ENCODE measurements around the gene DNAAF3.

The DNAAF3 gene

DNA sequence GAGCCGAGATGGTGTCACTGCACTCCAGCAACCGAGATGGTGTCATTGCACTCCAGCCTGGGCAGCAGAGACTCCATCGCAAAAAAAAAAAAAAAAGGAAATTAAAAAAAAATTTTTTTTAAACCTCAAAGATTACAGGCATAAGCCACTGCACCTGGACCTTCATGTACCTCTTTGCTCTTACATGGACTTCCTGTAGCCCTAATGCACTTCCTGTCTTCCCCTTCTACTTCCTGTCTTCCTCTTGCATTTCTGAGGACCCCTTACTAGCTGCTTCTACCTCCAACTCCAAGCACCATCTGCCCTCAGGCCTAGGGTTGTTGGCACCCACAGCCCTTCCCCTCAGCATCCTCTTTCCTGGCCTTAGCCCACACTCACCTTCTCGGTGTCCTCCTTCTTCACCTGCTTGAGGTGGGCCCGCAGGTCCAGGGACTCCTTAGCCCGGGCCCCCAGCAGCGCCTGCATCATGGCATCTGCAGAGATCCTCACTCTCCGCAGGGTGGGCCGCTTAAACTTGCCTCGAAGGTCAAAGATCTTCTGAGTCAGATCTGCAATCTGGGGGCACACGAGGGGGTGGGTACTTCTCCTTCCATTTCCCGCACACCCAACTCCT lies 12.7 kb downstream of the DNAAF3 start:
- DNase-seq (ENCODE audit: low read depth in 2 of 2): no peak

DNA sequence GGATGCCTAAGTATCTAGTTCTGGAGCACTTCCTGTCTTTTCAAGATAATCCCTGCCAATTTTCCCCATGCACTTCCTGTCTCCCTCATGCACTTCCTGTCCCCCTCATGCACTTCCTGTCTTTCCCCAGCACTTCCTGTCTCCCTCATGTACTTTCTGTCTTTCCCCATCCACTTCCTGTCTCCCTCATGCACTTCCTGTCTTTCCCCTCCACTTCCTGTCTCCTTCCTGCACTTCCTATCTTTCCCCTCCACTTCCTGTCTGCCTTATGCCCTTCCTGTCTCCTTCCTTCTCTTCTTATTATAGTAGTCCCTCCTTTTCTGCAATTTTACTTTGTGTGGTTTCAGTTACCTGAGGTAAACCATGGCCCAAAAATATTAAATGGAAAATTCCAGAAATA lies 14.4 kb downstream of the DNAAF3 start:
- no peak for DNase-seq (ENCODE audit: low read depth in 2 of 2)

DNA sequence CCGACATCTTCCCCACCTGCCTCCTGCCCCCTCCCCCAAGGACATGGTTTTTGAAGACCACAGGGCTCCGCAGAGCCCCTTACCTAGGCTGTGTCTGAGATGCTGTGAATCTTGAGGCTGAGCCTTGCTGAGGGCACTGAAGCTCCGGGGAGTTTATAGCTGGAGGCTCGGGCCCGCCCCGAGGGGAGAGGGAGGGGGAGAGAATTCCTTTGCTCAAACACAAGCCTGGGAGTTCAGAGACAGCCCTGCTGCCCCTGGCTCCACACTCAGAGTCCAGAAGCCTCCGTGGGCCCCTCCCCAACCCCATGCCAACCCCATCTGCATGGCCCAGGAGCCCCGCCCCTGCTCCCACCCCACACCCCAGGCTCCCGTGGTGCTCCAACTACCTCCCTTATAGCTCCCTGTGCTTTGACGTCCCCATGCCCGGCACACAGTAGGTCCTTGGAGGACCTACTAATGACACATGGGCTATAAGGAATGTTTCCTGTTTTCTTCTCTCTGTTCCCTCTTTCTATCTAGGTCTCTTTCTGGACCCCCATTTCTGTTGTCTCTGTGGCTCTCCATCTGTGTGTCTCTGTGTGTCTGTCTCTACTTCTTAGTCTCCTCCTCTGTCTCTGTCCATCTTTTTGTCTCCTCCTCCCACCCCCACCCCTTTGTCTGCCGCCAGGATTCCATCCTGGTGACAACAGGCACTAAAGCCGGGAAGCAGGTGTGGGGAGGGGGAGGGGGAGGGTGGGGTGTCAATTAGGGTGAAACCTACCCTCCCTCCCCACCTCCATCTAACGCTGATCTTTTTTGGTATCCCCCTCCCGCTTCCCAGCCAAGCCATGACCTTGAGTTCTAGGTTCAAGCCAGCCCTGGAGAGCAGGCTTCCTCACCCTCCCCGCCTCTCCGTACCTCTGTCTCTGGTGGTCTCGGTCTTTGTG lies 17.1 kb downstream of the DNAAF3 start, which contains the start of gene TNNT1:
Gene TNNT1, minus strand, starts transcription at position 129 of the 926 bp plus-strand sequence. CDS start 2,049 bp downstream, outside the sequence.
- no peak for DNase-seq (ENCODE audit: low read depth in 2 of 2)

DNA sequence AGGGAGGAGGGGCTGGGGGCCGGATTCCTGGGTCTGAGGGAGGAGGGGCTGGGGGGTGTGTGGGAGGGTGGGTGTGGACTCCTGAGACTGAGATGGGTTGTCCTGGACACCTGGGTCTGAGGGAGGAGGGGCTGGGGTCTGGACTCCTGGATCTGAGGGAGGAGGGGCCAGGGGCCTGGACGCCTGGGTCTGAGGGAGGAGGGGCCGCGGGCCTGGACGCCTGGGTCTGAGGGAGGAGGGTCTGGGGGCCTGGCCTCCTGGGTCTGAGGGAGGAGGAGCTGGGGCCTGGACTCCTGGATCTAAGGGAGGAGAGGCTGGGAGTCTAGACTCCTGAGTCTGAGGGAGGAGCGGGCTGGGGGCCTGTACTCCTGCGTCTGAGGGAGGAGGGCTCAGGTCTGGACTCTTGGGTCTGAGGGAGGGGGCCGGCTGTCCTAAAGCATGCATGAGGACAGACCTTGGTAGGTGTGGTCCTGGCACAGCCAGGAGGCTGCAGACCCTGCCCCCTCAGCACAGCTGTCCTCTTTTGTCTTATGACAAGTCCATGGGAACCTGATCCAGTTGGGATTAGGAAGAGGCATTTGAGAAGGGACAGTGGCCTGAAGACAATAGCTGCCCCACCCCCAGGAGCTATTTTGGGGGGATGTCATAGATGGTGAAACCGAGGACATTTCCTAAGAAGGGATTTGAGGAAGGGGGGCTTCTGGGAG lies 18.7 kb downstream of the DNAAF3 start:
- DNase-seq (ENCODE audit: low read depth in 2 of 2): no peak

DNA sequence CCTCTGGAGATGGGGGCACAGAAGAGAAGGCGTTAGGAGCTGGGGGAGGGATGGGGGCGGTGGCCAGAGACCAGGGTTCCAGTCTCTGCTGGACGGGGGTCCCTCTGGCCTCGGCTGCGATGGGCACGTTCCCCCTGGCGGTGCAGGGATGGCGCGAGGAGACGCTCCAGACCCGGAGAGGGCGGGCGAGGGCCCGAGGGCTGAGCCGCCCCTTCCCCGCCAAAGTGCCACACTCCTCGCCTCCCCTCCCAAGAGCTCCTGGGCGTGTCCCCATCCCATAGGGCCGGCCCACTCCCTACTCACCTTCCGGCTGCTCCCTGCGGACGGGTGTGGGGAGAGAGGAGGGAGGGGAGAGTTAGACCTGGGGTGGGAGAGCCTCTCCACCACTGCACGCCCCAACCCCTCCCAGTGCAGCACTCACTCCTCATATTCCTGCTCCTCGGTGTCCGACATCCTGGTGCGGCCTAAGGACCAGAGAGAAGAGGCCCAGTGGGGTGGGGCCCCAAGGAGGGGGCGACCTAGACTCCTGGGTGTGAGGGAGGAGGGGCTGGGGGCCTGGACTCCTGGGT lies 19.6 kb downstream of the DNAAF3 start:
- no peak for DNase-seq (ENCODE audit: low read depth in 2 of 2)

DNA sequence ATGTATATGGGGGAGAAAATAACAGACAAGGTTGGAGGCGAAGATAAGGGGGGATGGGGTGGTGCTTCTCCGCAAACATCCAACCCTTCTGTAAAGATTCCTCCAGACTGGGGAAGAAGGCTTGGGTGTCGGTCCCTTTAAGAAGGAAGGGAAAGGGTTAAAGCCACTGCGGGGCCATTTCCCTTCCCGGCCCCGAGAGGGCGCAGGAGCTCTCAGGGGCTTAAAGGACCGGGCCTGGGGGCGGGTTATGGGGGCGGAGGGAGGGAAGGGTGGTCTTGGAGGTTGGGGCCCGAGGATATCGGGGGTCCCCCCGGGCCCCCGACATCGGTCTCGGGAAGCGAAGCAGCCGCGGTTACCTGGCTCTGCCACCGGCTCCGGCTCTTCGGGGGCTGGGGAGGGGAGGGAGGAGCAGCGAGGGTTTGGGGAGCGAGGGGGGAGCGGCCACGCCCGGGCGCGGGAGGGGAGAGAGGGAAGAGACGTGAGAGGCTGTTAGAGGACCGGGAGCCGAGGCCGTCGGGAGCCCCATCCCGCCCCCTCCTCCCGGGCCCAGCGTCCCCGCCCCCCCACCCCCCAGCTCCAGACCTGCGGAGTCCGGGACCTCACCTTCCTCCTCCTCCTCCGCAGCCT lies 20.2 kb downstream of the DNAAF3 start:
- DNase-seq (ENCODE audit: low read depth in 2 of 2): no peak

DNA sequence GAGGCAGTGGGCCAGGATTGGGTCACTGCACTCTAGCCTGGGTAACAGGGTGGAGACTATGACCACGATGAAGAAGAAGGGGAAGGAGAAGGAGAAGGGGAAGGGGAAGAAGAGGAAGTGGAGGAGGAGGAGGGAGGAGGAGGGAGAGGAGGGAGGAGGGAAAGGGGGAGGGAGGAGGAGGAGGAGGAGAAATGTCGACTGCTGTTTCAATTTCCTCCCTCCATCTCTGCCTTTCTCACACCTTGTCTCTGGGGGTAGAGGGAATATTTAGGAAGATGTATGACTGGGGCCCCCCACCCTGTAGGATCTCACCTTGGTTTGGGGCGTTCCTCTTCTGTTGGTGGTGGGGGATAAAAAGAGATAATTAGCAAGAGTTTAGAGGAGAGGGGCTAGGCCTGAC lies 21.2 kb downstream of the DNAAF3 start:
- DNase-seq (ENCODE audit: low read depth in 2 of 2): no peak

DNA sequence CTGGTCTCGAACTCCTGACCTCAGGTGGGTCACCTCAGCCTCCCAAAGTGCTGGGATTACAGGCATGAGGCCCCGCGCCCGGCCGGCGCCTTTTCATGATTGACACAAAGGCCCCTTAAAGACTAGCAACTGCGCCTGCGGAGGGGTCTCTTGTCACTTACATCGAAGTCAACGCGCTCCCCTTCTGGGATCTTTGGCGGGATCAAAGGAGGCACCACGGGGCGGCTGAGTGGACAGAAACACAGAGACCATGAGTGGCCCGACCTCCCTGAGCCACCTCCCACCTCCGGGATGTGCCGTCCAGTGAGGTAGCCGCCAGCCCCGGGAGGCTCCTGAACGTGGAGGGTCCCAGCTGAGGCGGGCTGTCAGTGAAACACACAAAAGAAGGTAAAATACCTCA lies 24.7 kb downstream of the DNAAF3 start:
- DNase-seq (ENCODE audit: low read depth in 2 of 2): no peak

DNA sequence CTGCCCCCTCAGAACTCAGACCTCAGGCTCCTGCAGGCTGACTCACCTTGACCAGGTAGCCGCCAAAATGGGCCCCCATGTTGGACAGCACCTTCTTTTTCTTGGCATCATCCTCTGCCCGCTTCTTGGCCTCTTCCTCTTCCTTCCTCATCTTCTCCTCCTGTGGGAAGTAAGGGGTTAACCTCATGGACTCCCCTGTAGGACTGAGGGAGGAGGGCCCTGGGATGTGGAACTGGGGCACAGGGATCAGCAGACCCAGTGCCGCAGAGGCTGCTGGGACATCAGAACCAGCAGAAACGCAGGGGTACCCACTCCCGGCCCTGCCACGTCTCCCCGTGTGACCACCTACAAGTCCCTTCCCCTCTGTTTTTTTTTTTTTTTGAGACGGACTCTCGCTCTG lies 28.5 kb downstream of the DNAAF3 start:
- no peak for DNase-seq (ENCODE audit: low read depth in 2 of 2)

DNA sequence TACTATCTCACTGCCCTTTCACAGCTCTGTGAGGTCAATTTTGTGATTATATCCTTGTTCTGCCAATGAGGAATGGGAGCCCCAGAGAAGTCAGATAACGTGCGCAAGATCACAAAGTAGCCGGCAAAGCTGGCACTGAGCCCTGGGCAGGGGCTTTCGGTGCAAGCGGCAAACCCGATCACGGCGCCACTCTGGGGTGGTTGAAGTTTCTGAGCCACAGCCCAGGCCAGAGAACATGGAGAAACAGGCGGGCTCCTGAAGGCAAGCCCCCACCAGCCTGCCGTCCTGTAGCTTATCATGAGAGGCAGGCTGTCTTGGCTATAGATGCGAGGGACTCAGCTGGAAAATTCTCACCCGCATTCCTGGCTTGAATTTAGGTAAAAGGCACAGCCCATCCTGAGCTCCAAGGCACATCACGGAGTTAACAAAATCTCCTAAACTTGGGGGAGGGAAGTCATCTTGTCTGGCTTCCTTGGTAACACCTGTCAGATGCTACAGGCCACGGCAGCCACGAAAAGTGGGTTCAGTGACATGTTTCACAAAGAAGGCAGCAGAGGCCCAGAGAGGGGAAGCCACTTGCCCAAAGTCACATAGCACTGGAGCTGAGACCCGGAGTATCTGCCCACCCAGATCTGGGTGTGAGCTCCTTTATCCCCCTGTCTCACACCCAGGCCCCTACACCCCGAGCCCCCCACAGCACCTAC lies 29.9 kb downstream of the DNAAF3 start:
- DNase-seq (ENCODE audit: low read depth in 2 of 2): no peak

DNA sequence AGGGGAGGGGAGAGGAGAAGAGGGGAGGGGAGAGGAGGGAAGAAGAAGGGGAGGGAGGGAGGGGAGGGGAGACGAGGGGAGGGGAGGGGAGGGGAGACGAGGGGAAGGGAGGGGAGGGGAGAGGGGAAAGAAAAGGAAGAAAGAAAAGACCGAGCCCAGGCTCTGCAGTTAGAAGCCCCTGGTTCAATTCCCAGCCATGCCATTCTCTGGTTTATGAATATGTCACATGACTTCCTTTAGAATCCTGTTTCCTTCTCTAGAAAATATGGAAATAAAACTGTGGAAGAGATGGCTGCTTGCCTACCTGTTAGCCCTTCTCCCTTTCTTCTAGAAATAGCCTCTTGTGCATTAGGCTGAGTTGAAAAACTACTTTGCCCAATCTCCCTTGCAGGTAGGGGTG lies 31.7 kb downstream of the DNAAF3 start:
- DNase-seq (ENCODE audit: low read depth in 2 of 2): no peak

DNA sequence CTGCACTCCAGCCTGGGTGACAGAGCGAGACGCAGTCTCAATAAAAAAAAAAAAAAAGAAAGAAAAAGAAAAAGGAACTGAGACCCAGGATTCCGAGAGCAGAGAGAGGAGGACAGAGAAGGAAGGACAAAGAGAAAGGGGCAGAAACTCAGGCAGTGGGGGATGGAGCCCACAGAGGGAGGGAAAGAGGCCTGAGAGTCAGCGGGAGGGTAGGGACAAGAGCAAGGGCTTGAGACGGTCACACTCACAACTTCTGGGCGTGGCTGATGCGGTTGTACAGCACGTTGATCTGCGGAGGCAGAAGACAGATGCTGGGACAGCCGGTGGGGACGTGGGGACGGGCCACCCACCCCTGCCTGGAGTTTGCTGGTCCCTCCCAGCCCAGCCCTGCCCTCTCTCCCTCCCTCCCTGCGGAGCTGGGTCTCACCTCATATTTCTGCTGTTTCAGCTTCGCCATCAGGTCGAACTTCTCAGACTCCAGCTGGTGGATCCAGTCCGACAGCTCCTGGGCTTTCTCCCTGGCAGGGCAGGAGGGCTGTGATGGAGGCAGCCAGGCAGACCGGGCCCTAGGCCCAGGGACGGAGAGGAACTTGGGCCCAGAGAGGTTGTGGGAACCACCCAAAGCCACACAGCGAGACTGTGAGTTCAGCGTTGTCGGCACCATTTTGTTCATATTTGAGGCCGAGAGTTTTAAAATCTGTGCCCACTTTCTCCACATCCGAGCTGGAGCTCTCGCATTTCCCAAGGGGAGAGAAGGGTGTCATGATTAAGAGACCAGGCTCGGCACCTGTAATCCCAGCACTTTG lies 32.6 kb downstream of the DNAAF3 start:
- DNase-seq (ENCODE audit: low read depth in 2 of 2): no peak

DNA sequence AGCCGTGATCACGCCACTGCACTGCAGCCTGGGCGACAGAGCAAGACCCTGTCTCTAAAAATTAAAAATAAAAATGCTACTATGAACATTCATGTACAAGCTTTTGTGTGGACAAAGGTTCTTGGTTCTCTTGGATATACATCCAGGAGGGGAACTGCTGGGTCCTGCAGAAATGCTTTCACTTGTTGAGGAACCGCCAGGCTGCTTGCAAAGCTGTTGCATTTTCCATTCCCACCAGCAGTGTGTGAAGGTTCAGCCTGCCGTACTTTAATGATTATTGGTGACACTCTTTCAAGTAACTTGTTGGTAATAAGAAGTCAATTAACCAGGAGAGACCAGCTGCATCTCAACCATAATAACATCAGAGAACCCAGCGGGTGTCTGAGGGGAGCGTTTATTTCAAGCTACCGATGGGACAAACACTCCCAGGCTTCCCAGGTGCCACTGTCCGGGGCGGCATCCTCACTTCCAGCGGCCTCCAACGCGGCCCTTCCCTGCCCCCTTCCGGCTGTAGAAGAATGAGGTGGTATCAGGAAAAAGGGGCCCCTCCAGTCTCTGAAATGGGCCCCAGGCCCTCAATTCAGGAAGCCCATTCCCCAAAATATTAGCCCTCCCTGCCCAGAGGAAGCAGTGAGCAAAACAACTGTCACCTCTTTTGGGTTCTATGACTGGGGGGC lies 33.8 kb downstream of the DNAAF3 start:
- no peak for DNase-seq (ENCODE audit: low read depth in 2 of 2)

DNA sequence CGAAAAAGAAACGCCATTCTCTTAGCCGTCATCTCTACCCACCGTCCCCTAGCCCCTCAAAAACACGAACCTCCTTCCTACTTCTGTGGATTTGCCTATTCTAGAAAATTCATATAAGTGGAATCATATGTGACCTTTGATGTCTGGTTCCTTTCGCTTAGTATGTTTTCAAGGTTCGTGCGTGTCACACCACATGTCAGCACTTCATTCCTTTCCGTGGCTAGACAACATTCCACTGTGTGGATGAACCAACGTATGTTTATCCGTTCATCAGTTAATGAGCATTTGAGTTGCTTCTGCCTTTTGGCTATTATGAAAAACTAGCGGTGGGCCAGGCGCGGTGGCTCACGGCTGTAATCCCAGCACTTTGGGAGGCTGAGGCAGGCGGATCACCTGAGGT lies 35.0 kb downstream of the DNAAF3 start:
- DNase-seq (ENCODE audit: low read depth in 2 of 2): peak; percentile 63 to 64

DNA sequence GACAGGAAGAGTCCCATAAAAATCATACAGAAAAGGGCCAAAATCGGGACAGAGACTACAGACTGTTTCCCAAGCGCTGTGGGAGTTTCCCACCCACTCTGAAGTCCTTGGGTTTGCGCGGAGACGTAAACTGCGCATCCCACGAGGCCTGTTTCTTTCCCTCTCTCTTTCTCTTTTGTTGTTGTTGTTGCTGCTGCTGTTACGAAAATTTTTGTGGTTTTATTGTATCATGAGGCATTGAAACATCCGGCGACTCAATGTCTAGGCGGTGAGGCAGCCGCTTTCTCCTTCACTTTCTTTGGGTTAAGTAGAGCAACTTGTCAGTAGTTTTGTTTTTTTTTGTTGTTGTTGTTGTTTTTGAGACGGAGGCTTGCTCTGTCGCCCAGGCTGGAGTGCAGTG lies 47.4 kb downstream of the DNAAF3 start:
- DNase-seq (ENCODE audit: low read depth in 2 of 2): no peak

DNA sequence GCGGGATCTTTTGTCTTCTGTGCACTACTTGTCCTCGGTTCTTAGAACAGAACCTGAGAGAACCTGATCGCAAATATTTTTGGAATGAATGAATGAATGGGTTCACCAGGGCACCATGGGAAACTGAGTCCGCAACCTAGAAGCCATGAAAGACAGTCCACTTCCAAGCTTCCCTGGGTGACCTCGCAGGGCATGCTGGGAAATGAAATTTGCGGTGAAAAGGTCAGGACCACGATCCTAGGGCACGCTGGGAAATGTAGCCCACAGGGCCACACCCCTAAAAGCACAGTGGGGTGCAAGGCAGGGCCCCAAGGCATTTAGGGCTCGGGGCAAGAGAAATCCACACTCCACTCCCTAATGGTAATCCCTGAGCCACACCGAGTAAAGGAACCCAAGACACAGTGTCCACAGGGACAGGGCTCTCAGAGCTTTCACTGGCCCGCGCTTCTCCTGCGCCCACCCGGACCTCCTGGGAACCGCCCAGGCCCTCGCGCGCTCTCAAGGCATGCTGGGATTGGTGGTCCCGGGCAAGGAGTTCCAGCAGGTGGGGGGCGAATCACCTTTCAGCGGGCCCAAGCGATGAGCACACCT lies 47.9 kb downstream of the DNAAF3 start:
- no peak for DNase-seq (ENCODE audit: low read depth in 2 of 2)

DNA sequence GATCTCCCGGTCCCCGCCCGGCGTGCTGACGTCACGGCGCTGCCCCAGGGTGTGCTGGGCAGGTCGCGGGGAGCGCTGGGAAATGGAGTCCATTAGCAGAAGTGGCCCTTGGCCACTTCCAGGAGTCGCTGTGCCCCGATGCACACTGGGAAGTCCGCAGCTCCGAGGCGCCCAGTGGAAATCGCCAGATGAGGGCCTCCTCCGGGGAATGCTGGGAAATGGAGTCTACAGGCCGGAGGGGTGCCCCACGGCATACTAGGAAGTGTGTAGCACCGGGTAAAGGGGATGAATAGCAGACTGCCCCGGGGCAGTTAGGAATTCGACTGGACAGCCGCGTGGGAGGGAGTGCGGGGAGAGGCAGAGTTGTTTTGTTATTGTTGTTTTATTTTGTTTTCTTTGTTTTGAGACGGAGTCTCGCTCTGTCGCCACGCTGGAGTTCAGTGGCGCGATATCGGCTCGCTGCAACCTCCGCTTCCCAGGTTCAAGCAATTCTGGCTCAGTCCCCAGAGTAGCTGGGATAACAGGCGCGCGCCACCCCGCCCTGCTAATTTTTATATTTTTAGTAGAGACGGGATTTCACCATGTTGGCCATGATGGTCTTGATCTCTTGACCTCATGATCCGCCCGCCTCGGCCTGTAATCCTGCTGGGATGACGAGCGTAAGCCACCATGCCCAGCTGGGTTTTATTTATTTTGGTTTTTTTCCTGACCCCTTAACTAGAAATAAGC lies 48.6 kb downstream of the DNAAF3 start:
- DNase-seq (ENCODE audit: low read depth in 2 of 2): peak; percentile 96 to 98

DNA sequence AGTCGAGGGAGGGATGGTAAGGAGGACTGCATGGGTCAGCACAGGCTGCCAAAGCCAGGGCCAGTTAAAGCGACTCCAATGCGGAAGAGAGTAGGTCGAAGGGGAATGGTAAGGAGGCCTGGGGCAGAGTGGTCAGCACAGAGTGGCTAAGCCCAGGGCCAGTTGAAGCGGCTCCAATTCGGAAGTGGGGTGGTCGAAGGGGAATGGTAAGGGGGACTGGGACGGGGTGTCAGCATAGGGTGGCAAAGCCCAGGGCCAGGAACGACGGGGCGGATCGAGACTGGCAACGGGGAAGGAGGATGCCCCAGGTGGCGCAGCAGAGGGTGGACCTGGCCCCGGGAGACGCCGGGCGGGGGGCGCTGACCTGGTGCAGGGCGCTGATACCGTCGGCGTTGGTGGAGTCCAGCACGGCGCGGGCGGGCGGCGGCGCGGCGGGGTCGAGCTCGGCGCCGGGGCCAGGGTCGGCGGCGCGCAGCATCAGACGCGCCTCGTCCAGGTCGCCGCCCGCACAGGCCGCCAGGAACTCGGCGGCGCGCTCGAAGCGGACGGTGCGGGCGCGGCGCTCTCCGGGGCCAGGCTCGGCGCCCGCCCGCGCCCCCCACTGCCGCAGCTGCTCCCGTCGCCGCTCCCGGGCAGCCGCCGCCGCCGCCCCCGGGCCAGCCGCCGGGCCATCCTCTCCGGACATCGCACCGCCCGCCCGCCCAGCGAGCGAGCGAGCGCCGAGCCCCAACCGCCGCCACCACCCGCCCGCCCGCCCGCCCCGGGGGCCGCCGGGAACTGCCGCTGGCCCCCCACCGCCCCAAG lies 49.4 kb downstream of the DNAAF3 start, which contains the start of gene PPP1R12C:
Gene PPP1R12C, minus strand, starts transcription at position 779 of the 804 bp plus-strand sequence. Its CDS starts 94 bp downstream, at position 685.
- no peak for DNase-seq (ENCODE audit: low read depth in 2 of 2)

All from fibroblast of skin of left quadriceps (primary cell).